ENCODE measurements around the gene C19orf67.

The C19orf67 gene

GRCh38 chr19:14081797-14082674 is 3.5 kb downstream of the C19orf67 start:
- no peak for TF ChIP-seq ZNF274 (IDR thresholded peaks at IDR 0.05; ENCODE audit: low read depth, low read length)
- H3K4me3 ChIP-seq (ENCODE audit: low read length) = peak overlapping the region; percentile 85

GRCh38 chr19:14080887-14081796 is 4.4 kb downstream of the C19orf67 start:
- TF ChIP-seq ZNF274 (IDR thresholded peaks at IDR 0.05; ENCODE audit: low read depth, low read length) = no peak
- H3K4me3 ChIP-seq (ENCODE audit: low read length) = peak overlapping the region; percentile 90

GRCh38 chr19:14078411-14078810 is 7.2 kb downstream of the C19orf67 start:
- H3K4me3 ChIP-seq (ENCODE audit: low read length) = no peak overlapping the region
- no peak for TF ChIP-seq ZNF274 (IDR thresholded peaks at IDR 0.05; ENCODE audit: low read depth, low read length)

DNA sequence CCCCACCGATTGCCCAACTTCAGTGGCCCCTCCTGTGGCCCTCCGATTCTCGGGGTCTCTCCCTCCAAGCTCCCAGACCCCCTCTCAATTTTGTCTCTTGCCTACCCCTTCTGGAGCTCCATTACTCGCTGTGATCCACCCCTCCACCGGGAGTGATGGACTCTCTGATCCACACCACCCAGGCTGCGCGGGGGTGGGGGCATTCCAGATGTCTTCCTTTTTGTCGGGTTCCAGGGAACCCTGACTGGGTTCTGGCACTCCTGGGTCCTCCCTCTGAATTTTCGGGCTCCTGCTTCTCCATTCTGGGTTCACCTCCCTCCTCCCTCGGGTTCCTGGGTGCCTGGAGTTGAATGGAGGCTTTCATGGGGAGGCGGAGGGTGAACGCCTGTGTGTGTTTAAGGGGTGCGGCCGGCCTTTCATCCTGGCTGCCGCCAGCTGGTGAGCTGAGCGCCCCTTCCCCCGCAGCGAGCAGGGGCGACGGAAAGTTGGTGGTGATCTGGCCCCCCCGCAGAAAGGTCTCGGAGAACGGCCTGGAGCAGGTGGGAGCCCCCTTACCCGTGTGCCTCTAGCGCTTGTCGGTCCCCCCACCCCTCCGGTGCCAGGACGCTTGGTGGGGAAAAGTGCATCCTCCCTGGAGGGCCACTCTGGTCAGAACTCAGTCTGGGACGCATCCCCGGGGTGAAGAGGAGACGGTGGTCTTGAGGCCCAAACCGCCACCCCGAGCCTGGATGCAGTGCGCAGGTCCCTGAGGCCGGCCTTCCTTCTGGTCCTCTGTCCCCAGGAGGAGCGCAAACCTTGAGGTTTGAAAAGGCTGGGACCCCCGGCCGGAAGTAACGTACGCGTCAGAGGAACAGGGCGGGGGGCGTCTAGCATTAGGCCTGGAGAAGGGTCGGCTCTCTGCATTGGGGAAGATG is 11.4 kb downstream of the C19orf67 start:
- no peak for TF ChIP-seq ZNF274 (IDR thresholded peaks at IDR 0.05; ENCODE audit: low read depth, low read length)

GRCh38 chr19:14073261-14073924 is 12.2 kb downstream of the C19orf67 start:
- TF ChIP-seq ZNF274 (IDR thresholded peaks at IDR 0.05; ENCODE audit: low read depth, low read length) = no peak
- H3K4me3 ChIP-seq (ENCODE audit: low read length) = peak overlapping the region; percentile 56

More for the DNA sequence above, 11.4 kb downstream of the C19orf67 start:
- peak overlapping the region; percentile 56 for H3K4me3 ChIP-seq (ENCODE audit: low read length)

GRCh38 chr19:14072535-14073260 is 12.9 kb downstream of the C19orf67 start, which contains the start of gene MISP3:
MISP3 (plus strand) TSS chr19:14072786; CDS start chr19:14073310, 524 bp downstream.
- H3K4me3 ChIP-seq (ENCODE audit: low read length) = peak within 1 kb of the TSS; percentile 56; the same call in 1 of the 2 replicates
- TF ChIP-seq ZNF274 (IDR thresholded peaks at IDR 0.05; ENCODE audit: low read depth, low read length) = no peak

DNA sequence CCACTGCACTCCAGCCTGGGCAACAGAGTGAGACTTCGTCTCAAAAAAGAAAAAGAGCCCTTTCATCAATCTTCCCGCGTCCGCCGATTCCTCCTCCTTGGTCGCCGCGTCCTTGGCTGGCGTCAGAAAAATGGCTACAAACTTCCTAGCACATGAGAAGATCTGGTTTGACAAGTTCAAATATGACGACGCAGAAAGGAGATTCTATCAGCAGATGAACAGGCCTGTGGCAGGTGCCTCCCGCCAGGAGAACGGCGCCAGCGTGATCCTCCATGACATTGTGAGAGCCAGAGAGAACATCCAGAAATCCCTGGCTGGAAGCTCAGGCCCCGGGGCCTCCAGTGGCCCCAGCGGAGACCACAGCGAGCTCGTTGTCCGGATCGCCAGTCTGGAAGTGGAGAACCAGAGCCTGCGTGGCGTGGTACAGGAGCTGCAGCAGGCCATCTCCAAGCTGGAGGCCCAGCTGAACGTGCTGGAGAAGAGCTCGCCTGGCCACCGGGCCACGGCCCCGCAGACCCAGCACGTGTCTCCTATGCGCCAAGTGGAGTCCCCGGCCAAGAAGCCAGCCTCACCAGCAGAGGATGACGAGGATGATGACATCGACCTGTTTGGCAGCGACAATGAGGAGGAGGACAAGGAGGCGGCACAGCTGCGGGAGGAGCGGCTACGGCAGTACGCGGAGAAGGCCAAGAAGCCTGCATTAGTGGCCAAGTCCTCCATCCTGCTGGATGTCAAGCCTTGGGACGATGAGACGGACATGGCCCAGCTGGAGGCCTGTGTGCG is 15.1 kb downstream of the C19orf67 start:
- TF ChIP-seq ZNF274 (IDR thresholded peaks at IDR 0.05; ENCODE audit: low read depth, low read length) = no peak
- no peak overlapping the region for H3K4me3 ChIP-seq (ENCODE audit: low read length)

DNA sequence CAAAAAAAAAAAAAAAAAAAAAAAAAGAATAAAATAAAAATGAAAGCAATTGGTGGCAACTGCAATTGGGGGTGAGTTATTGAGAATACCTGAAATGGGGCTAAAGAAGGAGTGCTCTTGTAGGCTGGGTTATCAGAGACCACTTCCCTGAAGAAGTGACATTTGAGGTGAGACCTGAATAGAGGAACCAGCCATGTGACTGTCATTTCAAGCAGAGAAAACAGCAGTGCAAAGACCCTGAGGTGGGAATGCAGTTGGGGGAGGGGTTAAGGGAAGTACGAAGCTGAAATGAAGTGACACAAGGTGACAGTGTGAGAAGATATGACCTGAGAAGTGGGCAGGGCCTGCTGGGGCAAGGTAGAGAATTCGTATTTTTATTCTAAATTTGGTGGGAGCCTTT is 19.4 kb downstream of the C19orf67 start:
- no peak for TF ChIP-seq ZNF274 (IDR thresholded peaks at IDR 0.05; ENCODE audit: low read depth, low read length)
- H3K4me3 ChIP-seq (ENCODE audit: low read length) = no peak overlapping the region

GRCh38 chr19:14063105-14063504 is 22.5 kb downstream of the C19orf67 start:
- TF ChIP-seq ZNF274 (IDR thresholded peaks at IDR 0.05; ENCODE audit: low read depth, low read length) = no peak
- H3K4me3 ChIP-seq (ENCODE audit: low read length) = no peak overlapping the region

GRCh38 chr19:14062558-14062855 is 23.1 kb downstream of the C19orf67 start:
- TF ChIP-seq ZNF274 (IDR thresholded peaks at IDR 0.05; ENCODE audit: low read depth, low read length) = no peak

DNA sequence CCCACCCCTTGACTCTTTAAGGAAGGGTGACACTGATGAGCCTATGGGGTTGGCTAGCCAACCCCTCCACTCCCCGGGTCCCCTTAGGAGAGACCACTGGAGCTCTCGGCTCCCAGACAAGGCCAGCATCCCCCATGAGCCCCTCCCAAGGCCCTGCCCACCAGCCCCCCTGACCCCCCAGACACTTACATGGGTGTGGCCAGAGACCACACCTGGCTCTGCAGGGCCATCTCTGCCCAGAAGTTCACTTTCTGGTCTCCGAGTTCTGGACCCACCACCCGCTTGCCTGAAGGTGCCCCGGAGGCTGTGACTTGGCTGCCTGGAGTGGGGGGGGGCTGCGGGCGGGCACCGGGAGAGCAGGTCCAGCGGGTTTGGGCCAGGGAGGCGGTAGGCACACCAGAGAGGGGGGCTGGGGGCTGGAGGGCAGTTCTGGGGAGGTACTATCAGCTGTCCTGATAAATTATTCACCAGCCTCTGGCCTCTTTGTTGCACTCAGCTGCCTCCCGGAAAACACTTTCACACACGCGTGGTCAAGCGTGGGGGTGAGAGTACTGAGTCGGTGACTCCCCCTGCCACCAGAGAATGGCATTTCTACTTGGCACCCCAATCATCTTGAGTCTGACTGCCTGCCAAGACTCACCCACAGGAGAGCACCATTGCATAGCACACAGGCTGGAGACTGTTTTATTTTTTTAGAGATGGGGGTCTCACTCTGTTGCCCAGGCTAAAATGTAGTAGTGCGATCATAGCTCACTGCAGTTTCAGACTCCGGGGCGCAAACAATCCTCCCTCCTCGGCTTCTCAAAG is 23.6 kb downstream of the C19orf67 start, which contains the start of gene PALM3:
TSS of gene PALM3 (minus strand) at position 326 of the 807 bp plus-strand sequence. CDS start at position 230, 96 bp downstream.
- no peak for TF ChIP-seq ZNF274 (IDR thresholded peaks at IDR 0.05; ENCODE audit: low read depth, low read length)

More at GRCh38 chr19:14062558-14062855, 23.1 kb downstream of the C19orf67 start:
- H3K4me3 ChIP-seq (ENCODE audit: low read length) = no peak overlapping the region

More for the DNA sequence above, 23.6 kb downstream of the C19orf67 start, which contains the start of gene PALM3:
- no peak within 1 kb of the TSS for H3K4me3 ChIP-seq (ENCODE audit: low read length)

Data from GM08714 (cell line).